IMR-90 (cell line): ENCODE data around the gene RNF225. TPM values are rescaled to one million over a fixed set of nuclear protein-coding genes. Genes with fewer than 3 reads are reported as not detected.

Source experiments
- RCOR1 ChIP-seq: IDR thresholded peaks from 2 replicates; pipeline ENCODE4 v1.6.1; 2012; ENCODE audit warnings: mild to moderate bottlenecking, low read length, improper control_type of control experiment; ENCODE audit not compliant: insufficient replicate concordance
- SMC3 ChIP-seq: fragments of 150-350 bp; IDR thresholded peaks from 2 replicates; pipeline ENCODE4 v1.6.1; 2016; ENCODE audit warnings: low read depth, mild to moderate bottlenecking, antibody characterized with exemption, low read length, moderate library complexity
- polyA plus RNA-seq, 3 experiments: library from polyadenylated mRNA; depleted of rRNA; stranded (reverse); fragments of >200 nt; gene quantifications; 2 replicates each; pipeline ENCODE4 v1.2.3, GENCODE V29; 2012; ENCODE audit warnings: low replicate concordance in 1 of 3
- total RNA-seq: library from RNA; depleted of rRNA; stranded (reverse); fragments of >200 nt; gene quantifications from 2 replicates; pipeline ENCODE4 v1.2.3, GENCODE V29; 2012

RNF225 gene
- total and polyA plus RNA-seq, 2 of the 4 experiments (the other 2 are of a cell fraction): 0.10 TPM; not detected in 1

DNA sequence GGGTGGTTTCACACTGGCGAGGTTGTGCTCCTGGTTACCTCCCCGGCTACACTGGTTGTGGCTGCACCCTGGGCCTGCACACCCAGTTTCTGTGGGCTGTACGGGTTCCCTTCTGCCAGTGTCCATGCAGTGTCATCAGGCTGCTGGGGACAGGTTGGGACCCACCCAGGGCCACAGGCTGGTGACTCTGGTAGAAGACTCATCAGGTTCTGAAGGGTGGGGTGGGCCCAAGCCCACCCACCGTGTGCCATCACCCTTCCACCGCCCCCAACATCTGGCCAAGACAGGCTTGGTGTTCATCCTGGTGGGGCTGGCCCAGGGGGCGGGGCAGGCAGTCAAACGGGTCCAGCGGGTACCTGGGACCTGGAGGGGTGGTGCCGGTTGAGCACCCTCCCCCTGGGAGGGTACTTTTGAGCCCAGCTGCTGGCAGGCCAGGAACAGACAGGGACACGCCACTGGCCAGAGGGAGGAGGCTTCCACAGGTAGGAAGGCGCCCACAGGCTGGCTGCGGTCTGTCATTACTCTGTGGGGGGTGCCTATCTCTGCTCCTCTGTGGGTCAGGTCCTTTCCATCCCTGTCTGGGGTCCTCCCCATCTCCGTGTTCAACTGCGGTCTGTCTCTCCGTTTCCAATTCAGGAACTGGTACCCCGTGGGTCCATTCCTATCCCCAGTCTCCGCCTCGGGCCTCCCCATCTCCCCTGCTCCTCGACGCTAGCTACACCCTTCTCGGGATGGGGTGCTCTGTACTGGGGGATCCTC is at the start of gene RNF225 (continued):
- no peak for TF ChIP-seq RCOR1
- no peak for TF ChIP-seq SMC3
